HG02642 (cell line): ENCODE results near the gene ARL3.
"Not testable (repeated sequence)": the region's sequence is repeated elsewhere in the genome, so short reads cannot be mapped to it uniquely, and the experiment has no call there.

ENCODE experiments used
- ATAC-seq: cut with Tn5 transposase; IDR thresholded peaks from one replicate; pipeline ENCODE4 v1.9.1; 2021; ENCODE audit warnings: mild to moderate bottlenecking; ENCODE audit not compliant: unreplicated experiment, poor library complexity

Gene ARL3

DNA sequence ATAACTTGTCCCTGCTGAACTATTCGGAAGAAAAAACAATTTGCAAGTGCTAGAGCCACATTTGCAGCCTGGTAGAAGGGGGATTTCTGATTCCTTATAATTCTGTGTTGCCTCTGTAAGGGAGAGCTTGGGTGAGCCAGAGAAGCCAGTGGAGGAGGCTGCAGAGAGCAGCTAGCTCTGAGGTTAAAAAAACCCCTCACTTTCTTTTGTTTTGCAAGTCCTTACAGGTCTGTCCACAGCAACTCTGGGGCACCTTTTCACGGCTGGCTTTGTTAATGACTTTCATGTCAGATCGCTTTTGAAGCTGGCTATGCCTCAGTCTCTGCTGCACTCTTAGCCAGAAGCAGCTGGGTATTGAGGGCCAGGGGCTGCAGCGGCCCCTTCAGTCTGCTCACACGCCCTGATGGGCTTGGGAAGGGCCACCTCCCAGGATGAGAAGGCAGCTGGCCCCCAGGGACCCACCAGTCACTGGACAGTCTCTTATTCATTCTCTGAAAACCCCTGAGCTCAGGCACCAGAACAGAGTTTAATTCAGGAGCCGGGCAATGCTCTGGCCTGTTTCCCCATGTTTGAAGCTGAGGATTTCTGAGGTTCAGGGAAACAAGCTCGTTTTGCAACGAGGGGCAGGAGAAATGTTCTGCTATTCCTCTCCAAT lies 39.1 kb downstream of the ARL3 start:
- no peak for ATAC-seq

DNA sequence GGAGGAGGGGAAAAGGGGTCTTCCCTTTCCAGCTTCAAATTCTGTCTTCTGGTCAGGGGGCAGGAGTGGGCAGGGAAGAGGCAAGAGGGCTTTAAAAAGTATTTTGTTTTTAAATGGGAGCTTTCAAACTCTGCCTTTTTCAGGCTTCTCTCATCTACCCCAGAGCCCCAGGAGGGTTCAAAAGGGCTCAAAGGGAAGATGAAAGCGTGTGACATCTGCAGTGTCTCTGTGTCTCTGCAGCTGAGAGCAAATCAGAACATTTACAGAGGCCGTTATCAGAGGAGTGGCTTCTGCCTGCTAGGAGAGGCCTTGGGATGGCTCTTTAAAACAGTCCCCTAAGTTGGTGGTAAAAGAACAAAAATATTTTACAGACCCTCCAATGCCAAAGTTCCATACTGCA lies 39.6 kb downstream of the ARL3 start:
- ATAC-seq: no peak

DNA sequence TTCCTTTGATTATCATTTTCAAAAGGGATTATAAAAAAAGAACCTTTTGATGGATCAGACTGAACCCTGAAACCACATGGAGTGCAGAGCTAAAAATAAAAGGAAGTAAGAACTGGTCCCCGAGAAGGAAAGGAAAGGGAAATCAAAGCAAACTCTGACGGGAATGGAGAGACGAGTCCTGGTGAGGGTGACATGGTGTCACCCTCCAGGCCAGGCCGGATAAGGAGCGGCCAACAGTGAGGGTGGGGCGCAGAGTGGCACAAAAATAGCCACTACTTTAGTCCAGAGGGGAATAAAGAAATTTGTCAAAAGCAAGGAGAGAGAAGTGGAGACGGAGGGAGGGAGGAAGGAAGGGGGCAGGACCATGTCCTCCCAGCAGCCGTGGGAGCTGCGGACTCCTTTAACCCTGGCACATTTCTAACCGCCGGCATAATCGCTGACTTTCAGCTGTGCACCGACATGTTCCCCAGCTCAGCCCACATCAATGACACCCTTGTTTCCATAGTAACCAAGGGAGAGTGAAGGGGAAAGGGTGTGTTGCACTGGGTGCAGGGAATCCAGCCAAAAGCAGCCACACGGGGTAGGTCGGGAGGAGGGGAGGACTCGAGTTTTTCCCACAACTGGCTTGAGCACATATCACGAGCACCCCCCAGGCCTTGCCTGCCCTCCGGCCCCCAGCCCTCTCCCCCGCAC lies 40.2 kb downstream of the ARL3 start:
- no peak for ATAC-seq

DNA sequence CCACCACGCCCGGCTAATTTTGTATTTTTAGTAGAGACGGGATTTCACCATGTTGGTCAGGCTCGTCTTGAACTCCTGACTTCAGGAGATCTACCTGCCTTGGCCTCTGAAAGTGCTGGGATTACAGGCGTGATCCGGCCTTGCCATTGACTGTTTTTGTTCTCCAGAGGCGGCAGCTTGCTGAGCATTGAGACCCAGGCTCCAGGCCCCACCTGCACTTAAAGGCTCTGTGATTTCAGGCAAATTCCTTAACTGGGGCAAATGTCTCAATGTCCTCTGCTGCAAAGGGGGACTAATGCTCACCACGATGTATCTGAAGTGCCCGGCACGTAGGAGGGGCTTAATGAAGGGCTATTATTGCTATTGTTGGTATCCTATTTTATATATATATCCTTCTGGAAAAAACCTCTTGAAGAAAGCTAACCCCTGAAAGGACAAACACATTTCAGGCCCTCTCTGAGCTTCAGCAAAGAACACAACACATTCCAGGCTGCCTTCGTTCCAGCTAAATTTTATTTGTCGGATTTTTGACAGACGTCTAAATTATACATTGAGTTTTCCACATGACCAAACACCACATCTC lies 40.9 kb downstream of the ARL3 start:
- no peak for ATAC-seq

DNA sequence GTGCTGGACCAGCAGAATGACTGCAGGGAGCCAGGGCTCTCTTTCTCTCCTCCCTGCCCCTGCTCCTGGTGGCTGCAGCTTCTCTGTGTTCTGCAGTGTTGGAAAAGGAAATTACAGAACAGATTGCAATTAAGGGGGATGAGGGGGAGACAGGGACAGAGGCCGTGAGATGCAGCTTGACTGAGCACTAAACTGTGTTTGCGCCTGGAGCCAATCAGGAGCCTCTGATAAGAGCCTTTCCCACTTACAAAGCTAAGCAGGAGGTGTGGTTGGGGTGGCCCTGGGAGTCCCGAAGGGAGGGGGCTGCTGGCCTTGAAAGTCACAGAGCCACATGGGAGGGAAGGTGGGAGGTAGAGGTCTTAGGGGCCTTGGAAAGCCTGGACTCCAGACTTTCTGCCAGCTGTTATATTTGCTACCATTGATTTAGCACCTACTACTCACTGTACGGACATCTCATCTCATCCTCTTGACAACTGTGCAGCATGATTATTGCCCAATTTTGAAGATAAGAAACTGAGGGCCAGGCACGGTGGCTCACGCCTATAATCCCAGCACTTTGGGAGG lies 43.2 kb downstream of the ARL3 start:
- ATAC-seq: no peak

DNA sequence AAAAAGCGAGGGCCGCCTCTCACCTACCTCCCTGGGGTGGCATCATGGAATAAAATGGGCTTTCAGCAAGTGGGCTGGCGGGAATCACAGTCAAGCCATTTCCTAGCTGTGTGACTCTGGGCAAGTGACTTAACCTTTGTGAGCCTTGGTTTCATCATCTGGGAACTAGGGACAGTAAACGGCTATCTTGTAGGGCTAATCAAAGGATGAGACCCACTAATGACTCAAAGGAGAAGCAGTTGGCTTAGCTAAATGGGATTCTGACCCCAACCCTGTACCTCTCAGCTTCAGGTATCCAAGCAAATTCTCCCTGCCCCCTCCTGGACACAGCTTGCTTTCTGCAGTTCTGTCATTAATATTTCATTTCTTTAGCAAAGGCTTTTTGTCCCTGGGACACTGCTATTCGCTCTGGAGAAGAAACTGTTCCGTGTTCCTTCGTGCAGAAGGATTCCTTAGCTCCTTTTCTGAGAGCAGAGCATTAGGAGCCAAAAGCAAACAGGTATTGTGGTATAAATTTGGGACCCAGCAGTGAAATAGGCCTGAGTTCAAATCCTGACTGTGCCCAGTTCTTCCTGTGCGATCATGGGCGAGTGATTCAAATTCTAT lies 44.0 kb downstream of the ARL3 start:
- ATAC-seq: no peak

DNA sequence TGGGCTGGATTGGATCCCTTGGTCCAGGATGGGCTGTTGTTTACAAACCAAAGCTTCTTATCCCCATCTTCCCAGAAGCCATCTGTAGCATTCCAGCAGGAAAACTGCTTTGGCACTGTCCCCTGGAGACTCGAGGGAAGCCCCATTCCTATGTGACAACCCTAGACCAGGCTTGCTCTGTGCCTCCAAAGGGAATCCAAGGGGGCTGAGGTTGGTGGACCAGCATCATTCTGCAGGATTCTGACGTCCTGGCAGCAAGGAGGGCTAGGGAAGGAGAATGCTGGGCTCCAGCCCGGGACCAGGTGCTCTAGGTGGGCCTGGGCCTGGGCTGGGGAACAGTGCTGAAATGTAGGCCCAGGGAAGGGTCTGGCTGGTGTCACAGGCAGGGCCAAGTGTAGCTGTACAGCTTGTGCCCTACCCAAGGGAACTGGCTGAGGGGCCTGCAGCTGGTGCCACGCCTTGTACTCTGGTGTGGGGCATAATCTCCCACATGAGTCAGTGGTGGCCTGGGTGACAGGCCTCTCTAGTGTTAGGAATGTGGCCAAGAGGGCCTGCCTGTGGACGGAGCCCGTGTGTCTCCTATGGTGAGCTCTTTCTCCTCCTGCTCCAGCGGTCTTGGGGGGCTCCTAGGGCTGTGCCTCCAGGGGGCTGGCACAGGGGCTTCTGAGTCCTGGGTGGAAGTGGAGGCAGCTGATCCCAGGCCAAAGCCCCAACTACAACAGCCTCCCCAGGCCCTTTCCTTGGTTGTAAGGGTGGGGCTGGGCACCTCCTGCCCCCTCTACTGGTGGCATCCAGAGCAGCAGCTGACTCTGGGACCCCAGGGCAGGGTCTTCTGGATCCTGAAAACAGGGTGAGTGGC lies 44.8 kb downstream of the ARL3 start:
- ATAC-seq: no peak

DNA sequence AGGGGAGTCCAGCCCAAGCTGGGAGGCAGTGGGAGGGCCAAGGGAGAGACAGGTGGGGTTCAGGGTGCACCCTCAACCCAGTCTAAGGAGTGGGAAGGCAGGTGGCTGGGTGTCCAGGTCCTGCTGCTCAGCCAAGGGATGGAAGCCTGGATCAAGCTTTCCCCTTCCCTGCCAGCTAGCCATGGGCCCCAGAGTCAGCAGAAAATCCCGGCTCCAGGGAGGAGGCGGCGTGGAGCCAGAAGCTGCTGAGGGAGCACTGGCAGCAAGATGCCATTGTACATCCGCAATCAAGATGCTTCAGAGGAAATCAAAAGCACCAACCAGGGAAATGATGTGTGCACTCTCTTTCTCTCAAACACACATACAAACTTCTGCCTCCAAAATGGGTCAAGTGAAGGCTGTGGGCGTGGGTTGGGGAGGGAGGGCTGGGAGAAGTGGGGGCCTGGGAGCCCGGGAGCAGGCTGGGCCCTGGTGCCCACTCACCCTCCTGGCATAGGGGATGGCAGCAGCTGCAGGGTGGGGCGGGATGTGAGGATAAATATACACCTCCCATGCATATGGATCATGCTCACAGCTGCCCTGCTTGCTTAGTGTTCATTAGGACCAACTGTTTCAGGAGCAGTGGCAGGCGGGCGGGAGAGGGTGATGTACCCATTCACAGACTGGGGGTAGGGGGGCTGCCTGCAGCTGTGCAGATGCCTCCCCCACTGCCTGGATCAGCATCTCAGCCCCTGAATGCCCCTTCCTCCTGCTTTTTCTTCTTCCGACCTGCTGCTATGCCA lies 45.7 kb downstream of the ARL3 start:
- ATAC-seq: no peak

DNA sequence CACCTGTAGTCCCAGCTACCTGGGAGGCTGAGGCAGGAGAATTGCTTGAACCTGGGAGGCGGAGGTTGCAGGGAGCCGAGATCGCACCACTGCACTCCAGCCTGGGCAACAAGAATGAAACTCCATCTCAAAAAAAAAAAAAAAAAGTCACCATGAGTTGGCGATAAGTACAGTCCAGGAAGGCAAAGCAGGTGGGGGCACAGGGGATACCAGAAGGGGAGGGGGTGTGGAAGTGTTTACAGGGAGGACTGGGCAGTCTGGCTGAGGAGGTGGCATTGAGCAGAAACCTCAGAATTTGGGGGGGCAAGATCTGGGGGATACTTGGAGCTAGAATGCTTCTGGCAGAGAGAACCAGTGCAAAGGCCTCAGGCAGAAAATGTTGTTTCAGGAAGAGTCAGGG lies 46.8 kb downstream of the ARL3 start:
- ATAC-seq: not testable (repeated sequence)

DNA sequence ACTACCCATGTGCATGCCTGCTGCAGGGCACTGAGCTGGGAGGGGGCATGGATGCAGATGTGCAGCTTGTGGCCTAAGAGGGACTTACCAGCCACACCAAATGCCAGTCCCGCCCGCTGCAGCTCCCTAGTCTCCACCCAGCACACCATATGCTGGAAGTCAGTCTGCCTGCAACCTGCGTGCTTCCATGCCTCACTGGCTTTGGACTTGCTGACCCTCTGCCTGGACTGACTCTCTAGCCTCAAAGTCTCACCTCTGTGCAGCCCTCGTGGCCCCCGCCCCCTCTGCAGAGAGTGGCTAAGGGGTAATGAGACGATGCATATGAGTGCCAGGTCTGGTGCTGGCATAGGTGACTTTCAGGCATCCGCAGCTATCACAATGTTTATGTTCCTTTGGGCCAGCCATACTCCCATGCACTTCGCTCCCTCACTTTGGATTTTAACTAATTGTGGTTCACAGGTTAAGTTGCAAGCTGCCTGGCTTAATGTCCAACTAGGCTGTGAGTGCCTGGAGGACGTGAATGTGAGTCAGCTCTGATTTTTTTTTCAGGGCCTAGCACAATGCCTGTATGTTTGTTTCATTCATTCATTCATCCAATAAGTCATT lies 48.2 kb downstream of the ARL3 start:
- no peak for ATAC-seq

DNA sequence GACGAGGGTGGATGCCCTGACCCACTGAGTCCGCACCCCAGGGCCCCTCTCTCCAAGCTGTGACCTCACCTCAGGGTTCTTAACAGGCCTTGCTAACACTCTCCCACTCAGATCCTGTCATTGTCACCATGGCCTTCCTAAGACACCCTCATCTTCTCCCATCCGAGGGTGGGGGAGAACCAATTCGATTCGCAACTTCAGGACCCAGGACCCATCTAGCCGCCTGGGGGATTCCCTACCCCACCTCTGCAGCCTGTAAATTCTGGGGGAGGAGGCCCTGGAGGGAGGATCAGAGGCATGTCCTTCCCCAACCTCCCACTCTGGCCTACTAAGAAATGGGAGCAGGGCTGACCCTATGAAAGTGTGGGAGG lies 52.6 kb downstream of the ARL3 start:
- ATAC-seq: peak; percentile 28

DNA sequence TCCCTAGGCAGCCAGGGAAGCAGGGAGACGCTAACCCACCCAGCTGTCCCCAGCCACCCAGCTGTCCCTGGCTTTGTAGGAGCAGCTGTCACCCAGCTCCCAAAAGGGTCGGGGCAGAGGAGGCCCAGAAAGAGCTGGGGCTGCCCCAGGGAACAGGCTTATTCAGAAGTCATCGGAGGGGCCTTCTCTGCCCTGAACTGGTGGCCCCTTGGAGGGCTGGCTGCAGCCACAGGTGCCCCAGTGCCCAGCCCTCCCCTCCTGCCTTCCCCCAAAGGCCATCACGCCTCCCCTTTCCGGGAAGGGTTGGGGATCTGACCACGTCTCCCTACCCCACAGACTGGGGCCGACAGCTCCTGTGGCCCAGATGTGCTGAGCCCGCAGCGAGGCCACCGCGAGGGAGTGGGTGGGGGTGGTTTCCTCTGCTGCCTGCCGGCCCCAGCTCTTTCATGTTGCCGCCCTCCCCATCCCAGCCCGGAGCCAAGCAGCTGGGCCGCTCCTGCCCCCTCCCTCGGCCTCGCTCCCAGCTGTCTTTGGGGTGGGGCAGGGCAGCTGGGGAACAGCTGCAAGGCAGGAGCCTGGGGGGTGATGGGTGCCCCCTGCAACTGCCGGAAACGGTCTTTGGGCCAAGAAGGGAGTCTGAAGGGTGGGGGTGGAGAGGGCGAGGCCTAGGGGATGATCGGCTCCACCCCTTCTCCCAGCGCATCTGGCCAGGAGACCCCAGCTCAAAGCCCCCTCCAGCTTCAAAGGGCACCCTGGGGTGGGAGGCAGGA lies 53.1 kb downstream of the ARL3 start:
- peak; percentile 80 for ATAC-seq

DNA sequence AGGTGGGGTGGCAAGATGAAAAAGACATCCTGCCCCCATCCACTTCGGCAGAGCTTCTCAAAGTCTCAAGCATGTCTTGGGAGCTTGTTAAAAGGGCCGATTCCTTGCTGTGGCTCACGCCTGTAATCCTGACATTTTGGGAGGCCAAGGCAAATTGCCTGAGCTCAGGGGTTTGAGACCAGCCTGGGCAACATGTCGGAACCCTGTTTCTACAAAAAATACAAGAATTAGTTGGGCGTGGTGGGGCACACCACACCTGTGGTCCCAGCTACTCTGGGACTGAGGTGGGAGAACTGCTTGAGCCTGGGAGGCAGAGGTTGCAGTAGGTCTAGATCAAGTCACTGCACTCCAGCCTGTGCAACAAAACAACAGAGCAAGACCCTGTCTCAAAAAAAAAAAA lies 55.4 kb downstream of the ARL3 start:
- no peak for ATAC-seq

DNA sequence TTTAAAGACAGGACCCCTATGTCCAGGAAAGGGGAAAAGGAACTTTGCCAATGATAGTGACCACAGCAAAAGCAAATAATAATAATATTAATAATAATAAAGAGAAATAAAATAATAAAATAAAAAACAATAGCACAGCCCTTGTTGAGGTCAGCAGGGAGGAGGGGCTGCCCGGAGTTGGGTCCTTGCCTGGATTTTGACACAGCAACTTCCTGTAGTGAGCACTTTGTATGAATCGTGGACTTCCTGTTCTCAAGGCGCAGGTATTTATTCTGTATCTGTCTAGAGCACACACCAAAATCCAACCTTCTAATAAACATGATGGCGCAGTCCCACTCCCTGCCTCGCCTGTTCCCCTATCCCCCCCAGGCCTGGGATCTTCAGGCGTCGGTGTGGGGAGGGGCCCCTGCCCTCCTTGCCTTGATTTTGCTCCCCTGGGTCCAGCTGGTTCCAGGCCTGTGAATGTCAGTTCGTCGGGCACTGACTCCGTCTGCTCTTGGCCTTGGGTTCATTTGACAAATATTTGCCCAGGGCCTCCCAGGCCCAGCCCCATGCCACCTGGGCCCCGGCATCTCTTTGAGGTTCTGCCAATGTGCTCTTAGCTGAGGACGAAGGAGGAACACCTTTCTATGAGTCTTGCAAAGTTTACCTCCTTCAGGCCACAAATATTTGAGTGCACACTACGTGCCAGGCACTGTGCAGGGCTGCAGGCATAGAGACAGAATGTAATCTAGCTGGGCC lies 56.0 kb downstream of the ARL3 start:
- ATAC-seq: no peak

DNA sequence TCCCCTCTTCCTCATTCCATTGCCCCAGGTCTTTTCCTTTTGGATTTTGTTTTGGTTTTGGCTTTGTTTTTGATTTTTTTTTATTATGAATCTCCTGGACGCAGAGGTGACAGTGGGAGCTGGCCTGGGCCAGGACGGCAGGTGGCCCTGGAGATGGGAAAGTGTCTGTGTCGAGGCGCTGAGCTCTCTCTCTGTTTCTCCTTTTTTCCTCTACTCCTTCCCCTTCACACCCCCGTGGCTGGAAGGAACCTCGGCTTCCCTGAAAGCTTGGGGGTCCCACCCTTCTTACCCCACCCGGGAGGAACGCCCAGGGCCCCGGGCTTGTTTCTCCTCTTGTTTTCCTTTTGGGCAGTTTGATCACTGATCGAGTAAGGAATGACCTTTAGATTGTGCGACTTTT lies 56.7 kb downstream of the ARL3 start:
- no peak for ATAC-seq

DNA sequence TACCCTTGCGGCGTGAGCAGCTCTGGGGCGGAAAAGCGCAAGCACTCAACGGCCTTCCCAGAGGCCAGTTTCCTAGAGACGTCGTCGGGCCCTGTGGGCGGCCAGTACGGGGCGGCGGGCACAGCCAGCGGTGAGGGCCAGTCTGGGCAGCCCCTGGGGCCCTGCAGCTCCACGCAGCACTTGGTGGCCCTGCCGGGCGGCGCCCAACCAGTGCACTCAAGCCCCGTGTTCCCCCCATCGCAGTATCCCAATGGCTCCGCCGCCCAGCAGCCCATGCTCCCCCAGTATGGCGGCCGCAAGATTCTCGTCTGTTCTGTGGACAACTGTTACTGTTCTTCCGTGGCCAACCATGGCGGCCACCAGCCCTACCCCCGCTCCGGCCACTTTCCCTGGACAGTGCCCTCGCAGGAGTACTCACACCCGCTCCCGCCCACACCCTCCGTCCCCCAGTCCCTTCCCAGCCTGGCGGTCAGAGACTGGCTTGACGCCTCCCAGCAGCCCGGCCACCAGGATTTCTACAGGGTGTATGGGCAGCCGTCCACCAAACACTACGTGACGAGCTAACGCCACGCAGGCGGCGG lies 57.3 kb downstream of the ARL3 start:
- no peak for ATAC-seq

DNA sequence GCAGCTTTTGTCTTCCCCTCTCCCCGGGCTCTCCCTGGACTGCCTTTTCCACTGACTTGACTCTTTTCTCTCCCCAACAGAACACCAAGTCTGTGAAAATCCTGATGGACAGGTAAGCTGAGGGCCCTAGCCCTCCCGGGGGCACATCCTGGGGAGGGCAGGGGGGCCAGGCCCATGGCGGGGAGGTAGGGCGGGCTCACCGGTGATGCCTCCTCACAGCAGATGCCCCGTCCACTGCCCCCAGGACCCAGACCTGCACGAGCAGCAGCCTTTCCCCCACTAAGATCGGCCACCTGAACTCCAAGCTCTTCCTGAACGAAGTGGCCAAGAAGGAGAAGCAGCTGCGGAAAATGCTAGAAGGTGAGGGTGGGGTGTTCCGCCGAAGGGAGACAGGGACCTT lies 58.2 kb downstream of the ARL3 start:
- no peak for ATAC-seq
